HL-60 (cell line): ENCODE measurements around the gene TDRD1.

ENCODE experiments used
- DNase-seq, 2 experiments: peaks; one replicate each; pipeline ENCODE4 v3.0.0-alpha.2; 2010 to 2020; ENCODE audit warnings: low read depth in 1 of 2, low spot score in 1 of 2
- H3K27ac ChIP-seq: fragments of 250-450 bp; sonication (Bioruptor Pico); replicated peaks from 2 replicates; pipeline ENCODE4 v1.5.1; 2020; ENCODE audit warnings: mild to moderate bottlenecking, moderate library complexity
- H3K27me3 ChIP-seq: fragments of 250-450 bp; sonication (Bioruptor Pico); 2 replicates; pipeline ENCODE4 v1.5.1; 2021; ENCODE audit warnings: mild to moderate bottlenecking, moderate library complexity; ENCODE audit not compliant: insufficient read depth, poor library complexity, severe bottlenecking
- H3K4me3 ChIP-seq: replicated peaks from 2 replicates; pipeline ENCODE4 v1.5.1; 2011; ENCODE audit warnings: mild to moderate bottlenecking, control low read depth, low read length; ENCODE audit not compliant: insufficient read depth
- GABPA ChIP-seq: IDR thresholded peaks from 2 replicates; pipeline ENCODE4 v1.6.1; 2012; ENCODE audit warnings: low read depth
- POLR2AphosphoS5 ChIP-seq: IDR thresholded peaks from 2 replicates; pipeline ENCODE4 v1.6.1; 2012; ENCODE audit warnings: low read depth
- REST ChIP-seq: IDR thresholded peaks from 2 replicates; pipeline ENCODE4 v1.6.1; 2012; ENCODE audit warnings: low read depth; ENCODE audit not compliant: insufficient replicate concordance
- SPI1 ChIP-seq: IDR thresholded peaks from 2 replicates; pipeline ENCODE4 v1.6.1; 2012; ENCODE audit warnings: low read depth, mild to moderate bottlenecking, borderline replicate concordance
- TF ChIP-seq, protein P1 (sequence below): IDR thresholded peaks from one replicate; pipeline ENCODE4 v1.5.1; 2011; ENCODE audit warnings: low read length, control low read depth, inconsistent platforms; ENCODE audit not compliant: insufficient read depth

The TDRD1 gene

DNA sequence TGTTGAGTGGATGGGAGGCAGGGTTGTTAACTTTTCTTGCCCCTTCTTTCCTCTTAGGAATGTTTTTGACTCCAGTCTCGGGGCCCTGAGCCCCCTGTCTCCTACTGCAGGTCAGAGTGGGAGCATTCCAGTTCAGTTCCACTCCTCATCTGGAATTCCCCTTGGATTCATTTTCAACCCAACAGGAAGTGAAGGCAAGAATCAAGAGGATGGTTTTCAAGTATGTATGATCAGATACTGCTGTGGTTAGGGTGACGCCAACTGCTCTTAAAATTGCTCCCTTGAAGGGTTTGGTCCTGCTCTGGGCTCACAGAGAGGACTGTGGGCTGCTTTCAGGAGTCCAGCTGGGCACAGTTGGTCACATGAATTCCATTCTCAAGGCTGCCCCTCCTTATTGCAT lies 81.9 kb downstream of the TDRD1 start:
- TF ChIP-seq GABPA (no peak), REST (no peak), POLR2AphosphoS5 (no peak), SPI1 (no peak)
- TF ChIP-seq, protein P1, sequence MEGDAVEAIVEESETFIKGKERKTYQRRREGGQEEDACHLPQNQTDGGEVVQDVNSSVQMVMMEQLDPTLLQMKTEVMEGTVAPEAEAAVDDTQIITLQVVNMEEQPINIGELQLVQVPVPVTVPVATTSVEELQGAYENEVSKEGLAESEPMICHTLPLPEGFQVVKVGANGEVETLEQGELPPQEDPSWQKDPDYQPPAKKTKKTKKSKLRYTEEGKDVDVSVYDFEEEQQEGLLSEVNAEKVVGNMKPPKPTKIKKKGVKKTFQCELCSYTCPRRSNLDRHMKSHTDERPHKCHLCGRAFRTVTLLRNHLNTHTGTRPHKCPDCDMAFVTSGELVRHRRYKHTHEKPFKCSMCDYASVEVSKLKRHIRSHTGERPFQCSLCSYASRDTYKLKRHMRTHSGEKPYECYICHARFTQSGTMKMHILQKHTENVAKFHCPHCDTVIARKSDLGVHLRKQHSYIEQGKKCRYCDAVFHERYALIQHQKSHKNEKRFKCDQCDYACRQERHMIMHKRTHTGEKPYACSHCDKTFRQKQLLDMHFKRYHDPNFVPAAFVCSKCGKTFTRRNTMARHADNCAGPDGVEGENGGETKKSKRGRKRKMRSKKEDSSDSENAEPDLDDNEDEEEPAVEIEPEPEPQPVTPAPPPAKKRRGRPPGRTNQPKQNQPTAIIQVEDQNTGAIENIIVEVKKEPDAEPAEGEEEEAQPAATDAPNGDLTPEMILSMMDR: no peak
- Histone ChIP-seq H3K27me3 (no peaks in the 10 kb centered on the region), H3K4me3 (no peak overlapping the region), H3K27ac (no peak overlapping the region)
- DNase-seq: no peak

- H3K4me3 ChIP-seq: no peak overlapping the region
- no peak for TF ChIP-seq POLR2AphosphoS5
- no peak for TF ChIP-seq REST
- no peak for TF ChIP-seq SPI1
- TF ChIP-seq GABPA: no peak
- TF ChIP-seq, protein P1: no peak
- H3K27ac ChIP-seq: no peak overlapping the region
- H3K27me3 ChIP-seq: no peaks in the 10 kb centered on the region
- DNase-seq: no peak
These were observed 83.3 kb downstream of the TDRD1 start for GRCh38 chr10:114262496-114262895.

DNA sequence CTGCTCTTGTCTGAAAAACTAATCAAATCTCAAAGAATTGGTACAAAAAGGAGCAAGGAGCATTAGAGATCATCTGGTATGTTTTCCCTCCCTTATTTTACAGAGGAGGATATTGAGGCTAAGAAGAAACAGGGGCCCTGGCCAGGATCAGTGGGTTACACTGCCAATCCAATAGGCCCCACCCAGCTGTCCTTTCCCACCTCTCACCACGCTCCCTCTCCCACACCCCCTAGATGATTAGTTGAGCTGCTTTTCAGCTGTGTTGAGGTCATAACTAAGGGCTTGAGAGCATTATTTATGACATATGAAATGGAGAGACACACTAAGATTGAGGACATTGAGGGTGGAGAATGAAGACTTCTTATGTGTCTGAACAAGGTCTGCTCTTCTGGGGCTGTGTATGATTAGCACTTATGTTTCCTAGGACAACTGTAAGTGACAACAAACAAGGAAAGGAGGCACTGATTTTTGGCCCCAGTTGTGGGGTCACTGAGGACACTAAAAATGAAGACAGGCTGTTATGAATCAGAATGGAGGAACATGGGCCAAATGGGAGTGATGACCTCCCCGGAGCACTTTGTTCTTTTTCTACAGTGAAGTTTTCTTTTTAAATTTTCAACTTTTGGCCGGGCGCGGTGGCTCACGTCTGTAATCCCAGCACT lies 86.4 kb downstream of the TDRD1 start:
- TF ChIP-seq, protein P1: no peak
- TF ChIP-seq SPI1: no peak
- no peak for TF ChIP-seq POLR2AphosphoS5
- TF ChIP-seq REST: no peak
- TF ChIP-seq GABPA: no peak
- Histone ChIP-seq H3K4me3 (no peak overlapping the region), H3K27ac (no peak overlapping the region), H3K27me3 (no peaks in the 10 kb centered on the region)
- DNase-seq: no peak
